A549 (cell line): Measurements from ENCODE around the gene FIBP.

Experiments
- CHD2 ChIP-seq: fragments of 150-350 bp; IDR thresholded peaks from 2 replicates; pipeline ENCODE4 v1.6.1; 2014; ENCODE audit warnings: low read length; ENCODE audit not compliant: partially characterized antibody
- EP300 ChIP-seq, 2 experiments: fragments of >200 bp; sonication (Bioruptor Twin); formaldehyde crosslinking; IDR thresholded peaks; 2 replicates in 1 of 2; 3 replicates in 1 of 2; pipeline ENCODE4 v1.6.1; 2016 to 2017
- JUNB ChIP-seq: fragments of >200 bp; sonication (Bioruptor Twin); formaldehyde crosslinking; IDR thresholded peaks from 2 replicates; pipeline ENCODE4 v1.6.1; 2016
- KDM1A ChIP-seq: fragments of 200-600 bp; sonication (generic); IDR thresholded peaks from 2 replicates; pipeline ENCODE4 v1.6.1; 2016; ENCODE audit warnings: low read depth, mild to moderate bottlenecking
- POLR2A ChIP-seq: IDR thresholded peaks from 2 replicates; pipeline ENCODE4 v1.6.1; 2012; ENCODE audit warnings: mild to moderate bottlenecking, low read length
- TP53 ChIP-seq: fragments of 250-450 bp; sonication (Bioruptor Pico); IDR thresholded peaks from 2 replicates; pipeline ENCODE4 v1.5.0; 2021; ENCODE audit warnings: mild to moderate bottlenecking, moderate library complexity
- TF ChIP-seq, protein P1 (sequence below): fragments of 200-600 bp; sonication (generic); IDR thresholded peaks from 2 replicates; pipeline ENCODE4 v1.6.1; 2016; ENCODE audit warnings: antibody characterized with exemption, mild to moderate bottlenecking, moderate library complexity
- TF ChIP-seq, protein P2 (sequence below): fragments of >200 bp; sonication (Bioruptor Twin); formaldehyde crosslinking; IDR thresholded peaks from 3 replicates; pipeline ENCODE4 v1.5.1; 2016
- TF ChIP-seq, protein P3 (sequence below): fragments of >200 bp; sonication (Bioruptor Twin); formaldehyde crosslinking; IDR thresholded peaks from 3 replicates; pipeline ENCODE4 v1.6.1; 2016
- TF ChIP-seq, protein P4 (sequence below): IDR thresholded peaks from 2 replicates; pipeline ENCODE4 v1.6.1; 2012

DNA sequence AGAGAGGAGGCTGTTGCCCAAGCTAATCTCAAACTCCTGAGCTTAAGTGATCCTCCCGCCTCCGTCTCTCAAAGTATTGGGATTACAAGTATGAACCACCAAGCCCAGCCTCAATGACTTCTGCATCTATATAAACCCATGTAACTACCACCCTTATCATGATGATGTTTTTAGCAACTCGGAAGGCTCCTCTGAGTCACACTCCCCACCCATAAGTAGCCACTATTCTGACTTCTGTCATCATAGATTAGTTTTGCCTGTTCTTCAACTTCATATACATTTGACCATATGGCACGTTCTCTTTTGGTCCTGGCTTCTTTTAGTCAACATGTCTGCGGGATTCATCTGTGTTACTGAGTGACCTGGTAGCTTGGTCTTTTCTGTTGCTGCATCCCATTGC lies 18.3 kb upstream of the FIBP start:
- TF ChIP-seq, protein P1, sequence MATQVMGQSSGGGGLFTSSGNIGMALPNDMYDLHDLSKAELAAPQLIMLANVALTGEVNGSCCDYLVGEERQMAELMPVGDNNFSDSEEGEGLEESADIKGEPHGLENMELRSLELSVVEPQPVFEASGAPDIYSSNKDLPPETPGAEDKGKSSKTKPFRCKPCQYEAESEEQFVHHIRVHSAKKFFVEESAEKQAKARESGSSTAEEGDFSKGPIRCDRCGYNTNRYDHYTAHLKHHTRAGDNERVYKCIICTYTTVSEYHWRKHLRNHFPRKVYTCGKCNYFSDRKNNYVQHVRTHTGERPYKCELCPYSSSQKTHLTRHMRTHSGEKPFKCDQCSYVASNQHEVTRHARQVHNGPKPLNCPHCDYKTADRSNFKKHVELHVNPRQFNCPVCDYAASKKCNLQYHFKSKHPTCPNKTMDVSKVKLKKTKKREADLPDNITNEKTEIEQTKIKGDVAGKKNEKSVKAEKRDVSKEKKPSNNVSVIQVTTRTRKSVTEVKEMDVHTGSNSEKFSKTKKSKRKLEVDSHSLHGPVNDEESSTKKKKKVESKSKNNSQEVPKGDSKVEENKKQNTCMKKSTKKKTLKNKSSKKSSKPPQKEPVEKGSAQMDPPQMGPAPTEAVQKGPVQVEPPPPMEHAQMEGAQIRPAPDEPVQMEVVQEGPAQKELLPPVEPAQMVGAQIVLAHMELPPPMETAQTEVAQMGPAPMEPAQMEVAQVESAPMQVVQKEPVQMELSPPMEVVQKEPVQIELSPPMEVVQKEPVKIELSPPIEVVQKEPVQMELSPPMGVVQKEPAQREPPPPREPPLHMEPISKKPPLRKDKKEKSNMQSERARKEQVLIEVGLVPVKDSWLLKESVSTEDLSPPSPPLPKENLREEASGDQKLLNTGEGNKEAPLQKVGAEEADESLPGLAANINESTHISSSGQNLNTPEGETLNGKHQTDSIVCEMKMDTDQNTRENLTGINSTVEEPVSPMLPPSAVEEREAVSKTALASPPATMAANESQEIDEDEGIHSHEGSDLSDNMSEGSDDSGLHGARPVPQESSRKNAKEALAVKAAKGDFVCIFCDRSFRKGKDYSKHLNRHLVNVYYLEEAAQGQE: no peak
- TF ChIP-seq, protein P2, sequence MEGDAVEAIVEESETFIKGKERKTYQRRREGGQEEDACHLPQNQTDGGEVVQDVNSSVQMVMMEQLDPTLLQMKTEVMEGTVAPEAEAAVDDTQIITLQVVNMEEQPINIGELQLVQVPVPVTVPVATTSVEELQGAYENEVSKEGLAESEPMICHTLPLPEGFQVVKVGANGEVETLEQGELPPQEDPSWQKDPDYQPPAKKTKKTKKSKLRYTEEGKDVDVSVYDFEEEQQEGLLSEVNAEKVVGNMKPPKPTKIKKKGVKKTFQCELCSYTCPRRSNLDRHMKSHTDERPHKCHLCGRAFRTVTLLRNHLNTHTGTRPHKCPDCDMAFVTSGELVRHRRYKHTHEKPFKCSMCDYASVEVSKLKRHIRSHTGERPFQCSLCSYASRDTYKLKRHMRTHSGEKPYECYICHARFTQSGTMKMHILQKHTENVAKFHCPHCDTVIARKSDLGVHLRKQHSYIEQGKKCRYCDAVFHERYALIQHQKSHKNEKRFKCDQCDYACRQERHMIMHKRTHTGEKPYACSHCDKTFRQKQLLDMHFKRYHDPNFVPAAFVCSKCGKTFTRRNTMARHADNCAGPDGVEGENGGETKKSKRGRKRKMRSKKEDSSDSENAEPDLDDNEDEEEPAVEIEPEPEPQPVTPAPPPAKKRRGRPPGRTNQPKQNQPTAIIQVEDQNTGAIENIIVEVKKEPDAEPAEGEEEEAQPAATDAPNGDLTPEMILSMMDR: no peak
- TF ChIP-seq, protein P3, sequence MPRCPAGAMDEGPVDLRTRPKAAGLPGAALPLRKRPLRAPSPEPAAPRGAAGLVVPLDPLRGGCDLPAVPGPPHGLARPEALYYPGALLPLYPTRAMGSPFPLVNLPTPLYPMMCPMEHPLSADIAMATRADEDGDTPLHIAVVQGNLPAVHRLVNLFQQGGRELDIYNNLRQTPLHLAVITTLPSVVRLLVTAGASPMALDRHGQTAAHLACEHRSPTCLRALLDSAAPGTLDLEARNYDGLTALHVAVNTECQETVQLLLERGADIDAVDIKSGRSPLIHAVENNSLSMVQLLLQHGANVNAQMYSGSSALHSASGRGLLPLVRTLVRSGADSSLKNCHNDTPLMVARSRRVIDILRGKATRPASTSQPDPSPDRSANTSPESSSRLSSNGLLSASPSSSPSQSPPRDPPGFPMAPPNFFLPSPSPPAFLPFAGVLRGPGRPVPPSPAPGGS: no peak
- TF ChIP-seq POLR2A (no peak), TP53 (CRISPR knock-in tag) (no peak), JUNB (no peak), KDM1A (no peak), CHD2 (no peak), EP300 (IDR thresholded peaks at IDR 0.05) (no peak)
- TF ChIP-seq, protein P4, sequence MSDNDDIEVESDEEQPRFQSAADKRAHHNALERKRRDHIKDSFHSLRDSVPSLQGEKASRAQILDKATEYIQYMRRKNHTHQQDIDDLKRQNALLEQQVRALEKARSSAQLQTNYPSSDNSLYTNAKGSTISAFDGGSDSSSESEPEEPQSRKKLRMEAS: no peak
